HL-60 (cell line): ENCODE measurements around the gene SMAD9.

ENCODE experiments used
- CTCF ChIP-seq: IDR thresholded peaks from one replicate; pipeline ENCODE4 v1.5.1; 2011; ENCODE audit warnings: low read length, control low read depth, inconsistent platforms; ENCODE audit not compliant: insufficient read depth
- GABPA ChIP-seq: IDR thresholded peaks from 2 replicates; pipeline ENCODE4 v1.6.1; 2012; ENCODE audit warnings: low read depth
- POLR2AphosphoS5 ChIP-seq: IDR thresholded peaks from 2 replicates; pipeline ENCODE4 v1.6.1; 2012; ENCODE audit warnings: low read depth
- REST ChIP-seq: IDR thresholded peaks from 2 replicates; pipeline ENCODE4 v1.6.1; 2012; ENCODE audit warnings: low read depth; ENCODE audit not compliant: insufficient replicate concordance
- SPI1 ChIP-seq: IDR thresholded peaks from 2 replicates; pipeline ENCODE4 v1.6.1; 2012; ENCODE audit warnings: low read depth, mild to moderate bottlenecking, borderline replicate concordance

GRCh38 chr13:36910545-36910944 is 9.5 kb downstream of the SMAD9 start:
- TF ChIP-seq CTCF (no peak), POLR2AphosphoS5 (no peak), GABPA (no peak), REST (no peak), SPI1 (no peak)
